OCI-LY3 (cell line): ENCODE data around the gene PRICKLE2.

Experiments used
- H2AFZ ChIP-seq: fragments of 200-600, 300-600 bp; shearing (Covaris generic); 2 replicates; pipeline ENCODE4 v1.6.0; 2014; ENCODE audit warnings: antibody characterized with exemption, low read depth, low read length
- H3K27ac ChIP-seq: fragments of 200-600, 300-600 bp; sonication (generic); 2 replicates; pipeline ENCODE4 v1.5.1; 2014; ENCODE audit warnings: mild to moderate bottlenecking, low read length, moderate library complexity, mixed read lengths
- H3K27me3 ChIP-seq: fragments of 200-600, 300-600 bp; sonication (generic); 2 replicates; pipeline ENCODE4 v1.6.1; 2014; ENCODE audit warnings: low read depth, low read length, mixed read lengths
- H3K36me3 ChIP-seq: fragments of 200-600, 300-600 bp; sonication (generic); replicated peaks from 2 replicates; pipeline ENCODE3; 2014; ENCODE audit warnings: low read depth, low read length, mixed read lengths
- H3K4me1 ChIP-seq: fragments of 300-600, 200-600 bp; sonication (generic); 2 replicates; pipeline ENCODE4 v1.6.1; 2014; ENCODE audit warnings: low read length, mixed read lengths
- H3K4me2 ChIP-seq: fragments of 200-600, 300-600 bp; sonication (generic); 2 replicates; pipeline ENCODE4 v1.6.1; 2014; ENCODE audit warnings: low read length, mixed read lengths
- H3K4me3 ChIP-seq: fragments of 300-600, 200-600 bp; sonication (generic); 2 replicates; pipeline ENCODE4 v1.5.1; 2014; ENCODE audit warnings: antibody characterized with exemption, mild to moderate bottlenecking, low read length, moderate library complexity
- H3K79me2 ChIP-seq: fragments of 300-600, 200-600 bp; shearing (Covaris generic); 2 replicates; pipeline ENCODE4 v1.6.1; 2014; ENCODE audit warnings: mild to moderate bottlenecking, low read length, mixed read lengths
- H3K9ac ChIP-seq: fragments of 300-600, 200-600 bp; shearing (Covaris generic); 2 replicates; pipeline ENCODE4 v1.6.0; 2014; ENCODE audit warnings: mild to moderate bottlenecking, low read length, moderate library complexity
- H3K9me3 ChIP-seq: fragments of 200-600, 300-600 bp; shearing (Covaris generic); 2 replicates; pipeline ENCODE4 v1.6.1; 2014; ENCODE audit warnings: low read length, mixed read lengths; ENCODE audit not compliant: insufficient read depth
- H4K20me1 ChIP-seq: fragments of 200-600, 300-600 bp; sonication (generic); 2 replicates; pipeline ENCODE4 v1.6.1; 2016; ENCODE audit warnings: low read length, mixed read lengths; ENCODE audit not compliant: insufficient read depth
- CTCF ChIP-seq: fragments of 200-600, 300-600 bp; sonication (generic); IDR thresholded peaks from 2 replicates; pipeline ENCODE4 v1.5.1; 2014; ENCODE audit warnings: antibody characterized with exemption, low read length, low read depth
- EZH2phosphoT487 ChIP-seq: fragments of 200-600 bp; shearing (Covaris generic); IDR thresholded peaks from 2 replicates; pipeline ENCODE4 v1.6.1; 2018; ENCODE audit warnings: antibody characterized with exemption, mixed run types, low read depth

PRICKLE2 gene

DNA sequence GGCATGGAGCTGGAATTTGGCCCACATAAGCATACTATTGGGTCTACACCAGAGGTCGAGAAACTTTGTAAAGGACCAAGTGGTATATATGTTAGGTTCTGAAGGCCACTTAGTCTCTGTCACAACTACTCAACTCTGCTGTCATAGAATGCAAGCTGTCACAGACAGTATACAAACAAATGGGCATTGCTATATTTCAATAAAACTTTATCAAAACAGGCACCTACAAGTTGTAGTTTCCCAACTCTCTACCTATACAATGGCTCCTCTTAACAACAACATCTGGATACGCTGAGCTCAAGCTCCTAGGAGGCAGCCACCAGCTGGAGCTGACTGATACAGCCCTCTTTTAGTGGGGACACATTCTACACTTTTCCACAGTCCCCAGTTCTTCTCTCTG is 15.7 kb upstream of the PRICKLE2 start:
- no peak overlapping the region for H3K4me3 ChIP-seq
- H3K4me1 ChIP-seq, result no peaks in the 10 kb centered on the region
- no peaks in the 10 kb centered on the region for H3K36me3 ChIP-seq
- no peaks in the 10 kb centered on the region for H4K20me1 ChIP-seq
- peaks cover 21% of the 10 kb centered on the region for H3K27me3 ChIP-seq
- no peak overlapping the region for H3K9ac ChIP-seq
- H2AFZ ChIP-seq, result no peak overlapping the region
- no peak overlapping the region for H3K4me2 ChIP-seq
- no peak overlapping the region for H3K27ac ChIP-seq
- no peaks in the 10 kb centered on the region for H3K79me2 ChIP-seq
- TF ChIP-seq CTCF, result no peak
- TF ChIP-seq EZH2phosphoT487, result no peak
- no peaks in the 10 kb centered on the region for H3K9me3 ChIP-seq

DNA sequence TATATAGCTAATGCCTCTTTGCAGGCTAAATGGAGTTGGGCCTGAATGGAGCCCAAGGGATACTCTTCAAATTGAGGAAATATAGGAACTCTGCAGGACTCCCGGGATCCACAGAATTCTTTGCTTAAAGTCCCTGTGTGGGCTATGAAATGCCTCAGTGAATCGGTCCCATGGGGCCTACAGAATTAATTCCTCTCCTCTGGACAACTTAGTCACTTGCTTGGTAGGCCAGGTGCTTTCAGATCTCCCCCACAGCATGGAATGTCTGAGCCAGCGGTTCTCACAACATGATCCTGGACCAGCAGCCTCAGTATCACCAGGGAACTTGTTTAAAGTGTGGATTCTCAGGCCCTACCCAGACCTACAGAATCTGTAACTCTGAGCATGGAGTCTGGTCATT is 15.1 kb upstream of the PRICKLE2 start:
- Histone ChIP-seq H3K27me3 (peaks cover 19% of the 10 kb centered on the region), H3K9ac (no peak overlapping the region), H3K4me3 (no peak overlapping the region), H3K36me3 (no peaks in the 10 kb centered on the region), H3K9me3 (no peaks in the 10 kb centered on the region), H3K79me2 (no peaks in the 10 kb centered on the region), H2AFZ (no peak overlapping the region), H3K4me1 (no peaks in the 10 kb centered on the region), H4K20me1 (no peaks in the 10 kb centered on the region), H3K27ac (no peak overlapping the region), H3K4me2 (no peak overlapping the region)
- TF ChIP-seq CTCF, result no peak
- TF ChIP-seq EZH2phosphoT487, result no peak

DNA sequence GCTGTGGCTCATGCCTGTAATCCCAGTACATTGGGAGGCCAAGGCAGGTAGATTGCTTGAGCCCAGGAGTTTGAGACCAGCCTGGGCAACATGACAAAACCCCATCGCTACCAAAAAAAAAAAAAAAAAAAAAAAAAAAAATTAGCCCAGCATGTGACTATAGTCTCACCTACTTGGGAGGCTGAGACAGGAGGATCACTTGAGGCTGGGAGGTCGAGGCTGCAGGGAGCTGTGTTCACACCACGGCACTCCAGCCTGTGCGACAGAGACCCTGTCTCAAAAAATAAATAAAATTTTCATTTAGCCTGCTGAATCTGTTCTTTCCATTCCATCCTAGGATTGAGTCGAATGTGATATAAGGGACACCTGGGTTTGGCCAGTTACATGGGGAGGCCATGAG is 14.6 kb upstream of the PRICKLE2 start:
- Histone ChIP-seq H3K9ac (no peak overlapping the region), H3K4me3 (no peak overlapping the region), H2AFZ (no peak overlapping the region), H3K27ac (no peak overlapping the region), H3K79me2 (no peaks in the 10 kb centered on the region), H3K4me2 (no peak overlapping the region), H4K20me1 (no peaks in the 10 kb centered on the region), H3K4me1 (no peaks in the 10 kb centered on the region), H3K9me3 (no peaks in the 10 kb centered on the region), H3K27me3 (peaks cover 17% of the 10 kb centered on the region), H3K36me3 (no peaks in the 10 kb centered on the region)
- TF ChIP-seq CTCF (no peak), EZH2phosphoT487 (no peak)

GRCh38 chr3:64238971-64239667 is 13.9 kb upstream of the PRICKLE2 start:
- Histone ChIP-seq H4K20me1 (no peaks in the 10 kb centered on the region), H3K4me3 (no peak overlapping the region), H3K79me2 (no peaks in the 10 kb centered on the region), H3K36me3 (no peaks in the 10 kb centered on the region), H3K4me1 (no peaks in the 10 kb centered on the region), H3K9me3 (no peaks in the 10 kb centered on the region), H3K4me2 (no peak overlapping the region), H3K27me3 (peaks cover 10% of the 10 kb centered on the region), H3K27ac (no peak overlapping the region), H3K9ac (no peak overlapping the region), H2AFZ (no peak overlapping the region)
- TF ChIP-seq EZH2phosphoT487 (no peak), CTCF (no peak)
